Suprapubic skin (tissue), 4 donors: ENCODE data around the gene GNA15. TPM values are rescaled to one million over a fixed set of nuclear protein-coding genes. Genes with fewer than 3 reads are reported as not detected.

Experiments used
- DNase-seq, 2 donors: peaks; one replicate each; pipeline ENCODE4 v3.0.0-alpha.2; 2019; ENCODE audit warnings: low spot score in 2 of 2
- H3K27ac ChIP-seq: fragments of 200-600 bp; sonication (generic); one replicate; pipeline ENCODE4 v1.5.1; 2019
- H3K27me3 ChIP-seq: fragments of 200-600 bp; sonication (generic); one replicate; pipeline ENCODE4 v1.5.1; 2019
- H3K36me3 ChIP-seq: fragments of 200-600 bp; sonication (generic); one replicate; pipeline ENCODE4 v1.5.1; 2019
- H3K4me1 ChIP-seq: fragments of 200-600 bp; sonication (generic); one replicate; pipeline ENCODE4 v1.5.1; 2019
- H3K4me3 ChIP-seq: fragments of 200-600 bp; sonication (generic); one replicate; pipeline ENCODE4 v1.5.1; 2019; ENCODE audit warnings: mild to moderate bottlenecking
- H3K9me3 ChIP-seq: fragments of 200-600 bp; sonication (generic); one replicate; pipeline ENCODE4 v1.5.1; 2019
- CTCF ChIP-seq, 2 donors: fragments of 200-600 bp in 1 of 2; fragments of 450-650 bp in 1 of 2; sonication (generic) in 1 of 2; IDR thresholded peaks; one replicate each; pipeline ENCODE4 v1.5.1; 2016 to 2019; ENCODE audit warnings: antibody characterized with exemption in 2 of 2, mild to moderate bottlenecking in 1 of 2, moderate library complexity in 1 of 2
- EP300 ChIP-seq: sonication (generic); formaldehyde crosslinking; IDR thresholded peaks from one replicate; pipeline ENCODE4 v1.6.1; 2017; ENCODE audit warnings: antibody characterized with exemption
- POLR2A ChIP-seq, 2 donors: fragments of 450-650 bp; IDR thresholded peaks; one replicate each; pipeline ENCODE4 v1.6.1; 2017; ENCODE audit warnings: antibody characterized with exemption in 2 of 2, mild to moderate bottlenecking in 2 of 2, moderate library complexity in 2 of 2
- POLR2AphosphoS5 ChIP-seq, 3 donors: sonication (generic); formaldehyde crosslinking; IDR thresholded peaks; one replicate each; pipeline ENCODE4 v1.6.1; 2017; ENCODE audit warnings: antibody characterized with exemption in 3 of 3
- WGBS: methylation state at CpG from one replicate; pipeline ENCODE4 v1.1.5; 2018; 5-methylcytosine and 5-hydroxymethylcytosine counted together
- total RNA-seq, 4 donors: library from RNA; depleted of rRNA; stranded (reverse); fragments of >200 nt; gene quantifications; one replicate each; pipeline ENCODE4 v1.1.0, GENCODE V29; 2016

The GNA15 gene
- total RNA-seq, 4 donors from 2014 or later, result 29.9 to 117 (median 85.0) TPM

- Histone ChIP-seq H3K4me3 (no peak overlapping the region), H3K36me3 (no peaks in the 10 kb centered on the region), H3K27ac (no peak overlapping the region), H3K9me3 (no peaks in the 10 kb centered on the region), H3K4me1 (peaks cover 33% of the 10 kb centered on the region), H3K27me3 (no peaks in the 10 kb centered on the region)
- 80% methylated on average over 13 of the region's 13 CpGs for WGBS
- no peak for DNase-seq
- TF ChIP-seq POLR2A (IDR thresholded peaks at IDR 0.05), result no peak
- TF ChIP-seq CTCF (IDR thresholded peaks at IDR 0.05), result no peak
Observed at GRCh38 chr19:3183721-3184641, 48.1 kb downstream of the GNA15 start.

- H3K27ac ChIP-seq, result no peak overlapping the region
- no peaks in the 10 kb centered on the region for H3K27me3 ChIP-seq
- TF ChIP-seq CTCF (IDR thresholded peaks at IDR 0.05), result no peak
- no peak for TF ChIP-seq POLR2AphosphoS5 (IDR thresholded peaks at IDR 0.05)
- TF ChIP-seq POLR2A (IDR thresholded peaks at IDR 0.05), result no peak
- TF ChIP-seq EP300, result no peak
- peak overlapping the region; percentile 91 for H3K4me3 ChIP-seq
- no peak for DNase-seq
- H3K4me1 ChIP-seq, result peaks cover 33% of the 10 kb centered on the region
- H3K9me3 ChIP-seq, result no peaks in the 10 kb centered on the region
- no peaks in the 10 kb centered on the region for H3K36me3 ChIP-seq
- WGBS, result 13% methylated on average over 14 of the region's 14 CpGs
Observed at GRCh38 chr19:3184847-3185460, 49.1 kb downstream of the GNA15 start.

- peak; percentile 96 for DNase-seq
- Histone ChIP-seq H3K27me3 (no peaks in the 10 kb centered on the region), H3K36me3 (no peaks in the 10 kb centered on the region), H3K4me1 (peaks cover 33% of the 10 kb centered on the region), H3K27ac (peak within 1 kb of the TSS; percentile 53), H3K4me3 (peak within 1 kb of the TSS; percentile 91), H3K9me3 (no peaks in the 10 kb centered on the region)
- TF ChIP-seq EP300, result no peak
- TF ChIP-seq CTCF (IDR thresholded peaks at IDR 0.05), result no peak
- peak in 1 of 3 donors; percentile 48 for TF ChIP-seq POLR2AphosphoS5 (IDR thresholded peaks at IDR 0.05)
- WGBS, result 0% methylated on average over 11 of the region's 69 CpGs
Observed at GRCh38 chr19:3185461-3186159, 49.8 kb downstream of the GNA15 start, which contains the start of gene NCLN. Gene NCLN (plus strand): TSS chr19:3185930. CDS start chr19:3186031, 101 bp downstream.

DNA sequence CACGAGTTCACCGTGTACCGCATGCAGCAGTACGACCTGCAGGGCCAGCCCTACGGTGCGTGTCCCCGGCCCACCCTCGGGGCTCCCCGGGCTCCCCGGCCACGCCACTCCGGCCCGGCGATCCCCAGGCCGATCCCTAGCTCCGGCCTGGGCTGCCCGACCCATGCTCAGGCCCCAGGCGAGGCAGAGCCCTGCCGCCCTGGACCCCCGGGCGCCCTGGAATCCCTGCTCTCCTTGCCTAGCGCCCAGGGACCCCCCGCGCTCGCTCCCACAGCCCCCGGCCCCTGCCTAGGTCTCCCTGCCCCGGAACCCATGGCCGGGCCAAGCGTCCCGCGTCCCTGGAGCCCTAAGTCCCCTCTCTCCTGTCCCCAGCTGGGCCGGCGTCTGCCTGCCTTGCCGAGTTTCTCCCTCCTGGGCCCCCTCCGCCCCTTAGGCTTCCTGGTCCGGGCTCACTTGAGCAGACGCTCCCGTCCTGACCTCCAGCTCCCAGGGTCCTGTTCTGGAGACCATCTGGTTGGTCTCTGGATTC is 50.4 kb downstream of the GNA15 start:
- 0% methylated on average over 15 of the region's 38 CpGs for WGBS
- no peaks in the 10 kb centered on the region for H3K27me3 ChIP-seq
- H3K4me1 ChIP-seq, result peaks cover 33% of the 10 kb centered on the region

More for the DNA sequence above, 50.4 kb downstream of the GNA15 start:
- Histone ChIP-seq H3K4me3 (peak overlapping the region; percentile 91), H3K36me3 (no peaks in the 10 kb centered on the region), H3K27ac (peak overlapping the region; percentile 53), H3K9me3 (no peaks in the 10 kb centered on the region)
- no peak for DNase-seq
- TF ChIP-seq CTCF (IDR thresholded peaks at IDR 0.05) (no peak), POLR2A (IDR thresholded peaks at IDR 0.05) (no peak), EP300 (no peak), POLR2AphosphoS5 (IDR thresholded peaks at IDR 0.05) (no peak)
